GM21526 (cell line): ENCODE results near the gene CGB2.
"Not testable (repeated sequence)": the region's sequence is repeated elsewhere in the genome, so short reads cannot be mapped to it uniquely, and the experiment has no call there.

Experiments
- ATAC-seq: cut with Tn5 transposase; IDR thresholded peaks from one replicate; pipeline ENCODE4 v1.9.1; 2021; ENCODE audit warnings: moderate library complexity; ENCODE audit not compliant: unreplicated experiment, low FRiP score

CGB2 gene

DNA sequence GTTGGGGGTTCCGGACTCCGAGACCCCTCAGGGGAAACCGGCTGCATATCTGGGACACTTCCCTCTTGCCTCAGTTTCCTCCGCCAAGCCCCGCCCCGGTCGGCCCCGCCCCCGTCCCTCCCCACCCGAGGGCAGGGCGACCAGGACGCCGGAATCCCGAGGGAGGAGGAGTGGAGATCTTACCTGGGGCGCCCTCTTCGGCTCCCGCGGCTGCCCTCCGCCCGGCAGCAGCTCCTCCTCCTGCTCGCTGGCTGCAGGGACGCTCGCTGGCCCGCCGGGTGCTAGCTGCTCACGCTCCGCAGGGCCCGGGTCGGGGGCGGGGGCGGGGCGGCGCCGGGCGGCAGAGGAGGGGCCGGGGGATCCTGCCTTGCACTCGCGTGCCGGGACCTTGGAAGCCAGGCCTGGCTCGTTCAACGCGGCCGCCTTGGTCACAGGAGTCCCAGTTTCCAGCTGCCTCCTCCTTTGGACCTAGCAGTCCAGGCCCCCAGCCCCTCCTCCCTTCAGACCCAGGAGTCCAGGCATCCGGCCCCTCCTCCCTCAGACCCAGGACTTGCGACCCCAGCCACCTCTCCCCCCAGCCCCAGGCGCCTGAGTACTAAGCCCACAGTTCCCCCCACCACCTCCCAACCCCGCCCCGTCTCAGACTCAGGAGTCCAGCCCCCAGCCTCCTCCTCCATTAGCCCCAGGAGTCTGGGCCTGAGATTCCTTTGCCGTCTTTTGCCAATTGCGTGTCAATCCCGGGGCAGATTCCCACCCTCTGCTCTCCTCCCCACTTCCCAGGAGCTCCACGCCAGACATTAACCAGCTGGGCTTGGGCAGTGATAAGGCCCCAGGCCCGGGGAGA is 33.3 kb downstream of the CGB2 start, which contains the start of gene NTF4:
Gene NTF4, minus strand, starts transcription at position 51 of the 844 bp plus-strand sequence. CDS start 2,821 bp downstream, outside the sequence.
- no peak for ATAC-seq

GRCh38 chr19:49065905-49066512 is 34.3 kb downstream of the CGB2 start:
- no peak for ATAC-seq

DNA sequence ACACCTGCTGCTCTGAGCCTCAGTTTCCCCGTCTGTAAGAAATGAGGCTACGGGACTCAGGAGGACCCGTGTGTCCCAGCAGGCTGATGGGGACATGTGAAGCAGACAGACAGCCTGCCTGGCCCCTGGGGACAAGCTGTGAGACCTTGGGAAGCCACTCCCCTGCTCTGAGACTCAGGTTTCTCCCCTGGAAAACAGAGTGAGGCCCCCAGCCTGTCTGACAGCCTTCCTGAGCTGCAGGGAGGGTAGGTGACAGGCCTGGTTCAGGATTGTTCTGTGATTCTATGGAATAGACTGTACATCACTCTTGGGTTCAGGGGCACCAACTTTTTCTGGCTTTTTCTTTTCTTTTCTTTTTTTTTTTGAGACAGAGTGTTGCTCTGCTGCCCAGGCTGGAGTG is 35.9 kb downstream of the CGB2 start:
- no peak for ATAC-seq

- no peak for ATAC-seq
These were observed 37.3 kb downstream of the CGB2 start for GRCh38 chr19:49069026-49069425.

GRCh38 chr19:49070416-49070815 is 38.7 kb downstream of the CGB2 start:
- ATAC-seq: no peak

DNA sequence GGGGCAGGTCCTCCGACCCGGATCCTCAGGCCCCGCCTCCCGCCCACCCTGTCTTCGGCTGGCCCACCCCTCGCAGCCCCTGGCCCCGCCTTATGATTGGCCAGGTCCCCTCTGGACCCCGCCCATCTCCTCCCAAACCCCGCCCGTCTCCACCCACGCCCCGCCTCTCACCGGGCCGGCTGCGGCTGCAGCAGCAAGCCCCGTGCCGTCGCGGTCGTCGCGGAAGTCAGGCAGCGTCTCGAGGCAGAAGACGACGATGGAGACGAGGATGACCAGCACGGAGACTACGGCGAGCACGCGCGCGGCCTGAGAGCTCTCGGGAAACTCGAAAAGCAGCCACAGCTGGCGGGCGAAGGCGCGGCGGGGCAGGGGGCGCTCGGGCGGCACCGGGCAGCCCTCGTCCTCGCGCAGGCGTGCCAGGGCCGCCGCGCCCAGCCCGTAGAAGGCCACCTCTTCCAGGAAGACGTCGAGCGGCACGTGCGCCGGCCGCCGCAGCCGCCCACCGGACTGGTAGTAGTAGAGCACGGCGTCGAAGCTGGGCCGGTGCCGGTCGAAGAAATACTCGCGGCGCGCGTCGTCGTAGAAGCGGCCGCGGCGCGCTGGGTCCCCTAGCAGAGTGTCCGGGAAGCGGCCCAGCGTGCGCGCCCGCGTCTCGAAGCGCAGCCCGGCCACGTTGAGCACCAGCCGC is 40.3 kb downstream of the CGB2 start:
- no peak for ATAC-seq

DNA sequence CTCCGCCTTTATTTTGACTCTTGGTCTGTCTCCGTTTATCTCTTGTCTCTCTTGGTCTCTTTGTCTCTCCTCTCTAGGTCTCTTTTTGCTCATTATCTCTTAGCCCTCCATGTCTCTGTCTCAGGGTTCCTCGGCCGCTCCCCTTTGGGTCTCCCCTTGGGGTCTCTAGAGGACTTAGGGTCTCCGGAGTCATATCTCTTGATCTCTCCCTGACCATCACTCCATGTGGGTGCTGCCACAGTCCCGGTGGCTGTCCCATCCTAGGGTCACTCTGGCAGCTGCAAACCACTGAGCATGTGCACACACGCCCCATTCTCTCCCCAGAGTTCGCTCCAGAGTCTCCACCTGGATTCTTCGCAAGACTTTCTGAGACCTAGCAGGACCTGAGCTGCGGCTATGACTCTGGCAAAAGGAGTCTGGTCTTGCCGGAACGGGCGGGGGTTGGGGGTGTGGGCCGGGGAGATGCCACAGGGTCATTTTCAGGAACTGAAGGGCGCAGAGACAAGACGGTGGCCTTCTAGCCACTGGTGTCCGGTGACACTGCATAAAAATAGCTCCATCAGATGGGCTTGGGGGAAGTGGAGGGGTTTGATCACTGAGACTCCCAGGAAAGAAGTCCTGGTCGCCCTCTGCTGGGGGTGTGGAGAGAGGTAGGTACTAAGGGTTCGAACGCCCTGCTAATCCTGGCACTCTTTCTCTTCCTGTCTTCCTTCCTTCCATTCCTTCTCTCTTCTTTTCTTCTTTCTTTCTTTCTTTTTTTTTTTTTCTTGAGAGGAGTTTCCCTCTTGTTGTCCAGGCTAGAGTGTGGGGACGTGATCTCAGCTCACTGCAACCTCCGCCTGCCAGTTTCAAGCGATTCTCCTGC is 42.1 kb downstream of the CGB2 start:
- ATAC-seq: no peak

- not testable (repeated sequence) for ATAC-seq
These were observed 43.2 kb downstream of the CGB2 start for GRCh38 chr19:49074869-49075268.

- no peak for ATAC-seq
These were observed 48.7 kb downstream of the CGB2 start for GRCh38 chr19:49080392-49080791.

DNA sequence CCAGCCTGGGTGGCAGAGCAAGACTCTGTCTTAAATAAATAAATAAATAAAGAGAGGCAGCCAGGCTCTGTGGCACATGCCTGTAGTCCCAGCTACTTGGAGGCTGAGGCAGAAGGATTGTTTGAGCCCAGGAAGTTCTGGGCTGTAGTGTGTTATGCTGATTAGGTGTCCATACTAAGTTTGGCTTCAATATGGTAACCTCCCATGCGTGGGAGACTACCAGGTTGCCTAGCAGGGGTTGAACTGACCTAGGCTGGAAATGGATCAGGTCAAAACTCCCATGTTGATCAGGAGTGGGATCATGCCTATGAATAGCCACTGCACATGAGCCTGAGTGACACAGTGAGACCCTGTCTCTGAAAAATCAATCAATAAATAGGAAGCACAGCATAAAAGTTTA is 49.6 kb downstream of the CGB2 start:
- no peak for ATAC-seq
